HL-60 (cell line): ENCODE results near the gene BHLHE23.

Experiments used
- DNase-seq, 2 experiments: peaks; one replicate each; pipeline ENCODE4 v3.0.0-alpha.2; 2010 to 2020; ENCODE audit warnings: low read depth in 1 of 2, low spot score in 1 of 2
- H3K27ac ChIP-seq: fragments of 250-450 bp; sonication (Bioruptor Pico); replicated peaks from 2 replicates; pipeline ENCODE4 v1.5.1; 2020; ENCODE audit warnings: mild to moderate bottlenecking, moderate library complexity
- H3K27me3 ChIP-seq: fragments of 250-450 bp; sonication (Bioruptor Pico); 2 replicates; pipeline ENCODE4 v1.5.1; 2021; ENCODE audit warnings: mild to moderate bottlenecking, moderate library complexity; ENCODE audit not compliant: insufficient read depth, poor library complexity, severe bottlenecking
- H3K4me3 ChIP-seq: replicated peaks from 2 replicates; pipeline ENCODE4 v1.5.1; 2011; ENCODE audit warnings: mild to moderate bottlenecking, control low read depth, low read length; ENCODE audit not compliant: insufficient read depth
- CTCF ChIP-seq: IDR thresholded peaks from one replicate; pipeline ENCODE4 v1.5.1; 2011; ENCODE audit warnings: low read length, control low read depth, inconsistent platforms; ENCODE audit not compliant: insufficient read depth
- GABPA ChIP-seq: IDR thresholded peaks from 2 replicates; pipeline ENCODE4 v1.6.1; 2012; ENCODE audit warnings: low read depth
- POLR2AphosphoS5 ChIP-seq: IDR thresholded peaks from 2 replicates; pipeline ENCODE4 v1.6.1; 2012; ENCODE audit warnings: low read depth
- SPI1 ChIP-seq: IDR thresholded peaks from 2 replicates; pipeline ENCODE4 v1.6.1; 2012; ENCODE audit warnings: low read depth, mild to moderate bottlenecking, borderline replicate concordance
- TF ChIP-seq, protein P1 (sequence below): IDR thresholded peaks from 2 replicates; pipeline ENCODE4 v1.6.1; 2012; ENCODE audit warnings: low read depth; ENCODE audit not compliant: insufficient replicate concordance

Gene BHLHE23

GRCh38 chr20:62978561-62978943 is 28.2 kb downstream of the BHLHE23 start:
- no peak for TF ChIP-seq CTCF
- TF ChIP-seq POLR2AphosphoS5, result no peak
- TF ChIP-seq GABPA, result no peak
- no peak for TF ChIP-seq SPI1
- TF ChIP-seq, protein P1, sequence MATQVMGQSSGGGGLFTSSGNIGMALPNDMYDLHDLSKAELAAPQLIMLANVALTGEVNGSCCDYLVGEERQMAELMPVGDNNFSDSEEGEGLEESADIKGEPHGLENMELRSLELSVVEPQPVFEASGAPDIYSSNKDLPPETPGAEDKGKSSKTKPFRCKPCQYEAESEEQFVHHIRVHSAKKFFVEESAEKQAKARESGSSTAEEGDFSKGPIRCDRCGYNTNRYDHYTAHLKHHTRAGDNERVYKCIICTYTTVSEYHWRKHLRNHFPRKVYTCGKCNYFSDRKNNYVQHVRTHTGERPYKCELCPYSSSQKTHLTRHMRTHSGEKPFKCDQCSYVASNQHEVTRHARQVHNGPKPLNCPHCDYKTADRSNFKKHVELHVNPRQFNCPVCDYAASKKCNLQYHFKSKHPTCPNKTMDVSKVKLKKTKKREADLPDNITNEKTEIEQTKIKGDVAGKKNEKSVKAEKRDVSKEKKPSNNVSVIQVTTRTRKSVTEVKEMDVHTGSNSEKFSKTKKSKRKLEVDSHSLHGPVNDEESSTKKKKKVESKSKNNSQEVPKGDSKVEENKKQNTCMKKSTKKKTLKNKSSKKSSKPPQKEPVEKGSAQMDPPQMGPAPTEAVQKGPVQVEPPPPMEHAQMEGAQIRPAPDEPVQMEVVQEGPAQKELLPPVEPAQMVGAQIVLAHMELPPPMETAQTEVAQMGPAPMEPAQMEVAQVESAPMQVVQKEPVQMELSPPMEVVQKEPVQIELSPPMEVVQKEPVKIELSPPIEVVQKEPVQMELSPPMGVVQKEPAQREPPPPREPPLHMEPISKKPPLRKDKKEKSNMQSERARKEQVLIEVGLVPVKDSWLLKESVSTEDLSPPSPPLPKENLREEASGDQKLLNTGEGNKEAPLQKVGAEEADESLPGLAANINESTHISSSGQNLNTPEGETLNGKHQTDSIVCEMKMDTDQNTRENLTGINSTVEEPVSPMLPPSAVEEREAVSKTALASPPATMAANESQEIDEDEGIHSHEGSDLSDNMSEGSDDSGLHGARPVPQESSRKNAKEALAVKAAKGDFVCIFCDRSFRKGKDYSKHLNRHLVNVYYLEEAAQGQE, result no peak
- Histone ChIP-seq H3K27ac (no peak overlapping the region), H3K4me3 (no peak overlapping the region), H3K27me3 (peaks cover 39% of the 10 kb centered on the region)
- DNase-seq, result peak in 1 of 2 experiments; percentile 29

DNA sequence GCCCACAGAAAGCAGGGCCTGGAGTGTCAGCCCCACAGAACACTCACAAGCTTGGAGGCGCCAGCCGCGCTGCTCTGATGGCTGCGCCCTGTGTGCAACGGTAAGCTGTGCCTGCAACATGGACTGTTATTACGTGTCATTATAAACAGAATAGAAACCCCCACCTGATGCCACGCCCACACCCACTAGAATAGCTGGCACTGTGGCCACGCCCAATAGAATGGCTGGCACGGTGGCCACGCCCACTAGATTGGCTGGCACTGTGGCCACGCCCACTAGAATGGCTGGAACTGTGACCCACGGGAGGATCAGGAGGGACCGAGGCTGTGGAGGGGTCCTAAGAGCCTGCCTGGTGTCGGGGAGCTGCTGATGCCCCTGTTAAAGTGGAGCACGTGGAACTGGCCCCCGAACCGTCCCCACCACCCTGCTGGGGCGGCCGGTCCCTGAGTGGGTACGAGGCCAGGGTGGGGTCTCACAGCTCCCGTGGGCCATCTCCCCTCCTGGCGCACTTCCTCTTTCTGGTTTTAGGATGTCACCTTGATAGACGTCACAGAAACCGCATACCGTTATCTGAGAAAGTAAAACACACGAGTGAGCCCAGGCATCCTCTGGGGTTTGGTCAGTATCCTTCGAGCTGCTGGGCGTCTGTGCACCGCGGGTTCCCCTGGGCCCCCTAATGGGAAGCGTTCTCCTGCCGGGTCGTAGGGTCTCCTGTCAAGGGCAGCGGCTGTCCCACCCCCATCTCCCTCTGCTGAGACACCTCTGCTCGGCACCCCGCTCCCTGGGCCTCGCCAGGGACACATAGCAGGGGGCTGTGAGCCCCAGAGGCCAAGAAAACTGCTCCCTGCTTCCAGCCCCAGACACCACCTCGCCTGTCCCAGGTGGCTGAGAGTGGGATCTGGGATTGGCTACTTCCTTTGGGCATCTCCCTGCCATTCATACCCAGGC is 28.9 kb downstream of the BHLHE23 start:
- no peak overlapping the region for H3K27ac ChIP-seq
- no peak overlapping the region for H3K4me3 ChIP-seq
- DNase-seq, result no peak
- TF ChIP-seq CTCF (no peak), GABPA (no peak), POLR2AphosphoS5 (no peak), SPI1 (peak; percentile 71)
- TF ChIP-seq, protein P1, result no peak
- peaks cover 45% of the 10 kb centered on the region for H3K27me3 ChIP-seq

GRCh38 chr20:62976886-62977285 is 29.9 kb downstream of the BHLHE23 start:
- peaks cover 50% of the 10 kb centered on the region for H3K27me3 ChIP-seq
- H3K4me3 ChIP-seq, result no peak overlapping the region
- no peak overlapping the region for H3K27ac ChIP-seq
- TF ChIP-seq SPI1 (no peak), GABPA (no peak), POLR2AphosphoS5 (no peak), CTCF (no peak)
- TF ChIP-seq, protein P1, result no peak
- DNase-seq, result no peak
